ENCODE data around the gene FMNL2.

DNA sequence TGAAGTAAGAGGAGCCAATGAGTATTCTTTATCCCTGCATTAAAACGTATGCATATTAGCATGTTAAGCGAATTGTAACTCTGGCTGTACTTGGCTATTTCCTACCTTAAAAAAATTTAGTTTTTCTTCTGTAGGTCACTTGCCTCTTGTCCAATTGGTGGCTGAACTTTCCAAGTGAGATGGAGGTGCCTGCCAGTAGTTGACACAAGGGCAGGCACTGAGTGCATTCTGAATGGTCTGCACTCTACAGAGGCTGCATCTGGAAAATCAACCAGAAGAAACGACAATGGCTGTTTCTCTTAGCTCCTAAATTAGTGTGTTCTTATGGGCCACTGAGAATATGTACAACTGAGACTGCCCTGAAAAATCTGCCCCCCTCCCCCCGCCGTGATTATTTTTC is 221.5 kb downstream of the FMNL2 start:
- TF ChIP-seq POLR2A (IDR thresholded peaks at IDR 0.05; ENCODE audit: low read depth, low read length), result no peak
- no peak for TF ChIP-seq POLR2AphosphoS5 (IDR thresholded peaks at IDR 0.05; ENCODE audit: low read depth, low read length)
- TF ChIP-seq TAF1 (IDR thresholded peaks at IDR 0.05; ENCODE audit: borderline replicate concordance, low read depth, low read length), result no peak
